NCI-H2227 (cell line): ENCODE results near the gene DNAL1.
A peak's percentile ranks its signal among the peaks of the same experiment; 100 is the strongest.
"Not testable (repeated sequence)": the region's sequence is repeated elsewhere in the genome, so short reads cannot be mapped to it uniquely, and the experiment has no call there.

ENCODE experiments used
- DNase-seq: peaks from one replicate; lab custom pipeline; 2025; ENCODE audit not compliant: unreplicated experiment; lab: John Stamatoyannopoulos, UW

DNAL1 gene

GRCh38 chr14:73644531-73645247, at the start of gene DNAL1:
Gene DNAL1 (plus strand): TSS chr14:73644986. CDS start chr14:73645040, 54 bp downstream.
- peak; percentile 96 for DNase-seq

- DNase-seq = no peak
These were observed 45.3 kb upstream of the DNAL1 start for GRCh38 chr14:73599499-73599898.

GRCh38 chr14:73602994-73603393, 41.8 kb upstream of the DNAL1 start:
- no peak for DNase-seq

GRCh38 chr14:73606271-73606670, 38.5 kb upstream of the DNAL1 start:
- no peak for DNase-seq

GRCh38 chr14:73607241-73607640, 37.5 kb upstream of the DNAL1 start:
- DNase-seq = no peak

GRCh38 chr14:73610687-73611086, 34.1 kb upstream of the DNAL1 start:
- no peak for DNase-seq

- DNase-seq = peak; percentile 83
These were observed 32.3 kb upstream of the DNAL1 start, which contains the start of gene ACOT6 for GRCh38 chr14:73612339-73613045. Gene ACOT6 (plus strand): TSS chr14:73612517. CDS start chr14:73612572, 55 bp downstream.

GRCh38 chr14:73613046-73613383, 31.8 kb upstream of the DNAL1 start:
- peak; percentile 55 for DNase-seq

- DNase-seq = no peak
These were observed 31.3 kb upstream of the DNAL1 start for GRCh38 chr14:73613419-73613963.

GRCh38 chr14:73616831-73617230, 28.0 kb upstream of the DNAL1 start:
- no peak for DNase-seq

GRCh38 chr14:73619524-73619923, 25.3 kb upstream of the DNAL1 start:
- no peak for DNase-seq

- no peak for DNase-seq
These were observed 24.5 kb upstream of the DNAL1 start for GRCh38 chr14:73620268-73620667.

GRCh38 chr14:73623504-73624054, 21.2 kb upstream of the DNAL1 start:
- no peak for DNase-seq

GRCh38 chr14:73625706-73626105, 19.1 kb upstream of the DNAL1 start:
- DNase-seq = no peak

- no peak for DNase-seq
These were observed 17.6 kb upstream of the DNAL1 start for GRCh38 chr14:73627151-73627558.

- no peak for DNase-seq
These were observed 14.6 kb upstream of the DNAL1 start for GRCh38 chr14:73630009-73630780.

GRCh38 chr14:73633116-73634010, 11.4 kb upstream of the DNAL1 start:
- DNase-seq = peak; percentile 67

- DNase-seq = peak; percentile 71
These were observed 10.6 kb upstream of the DNAL1 start for GRCh38 chr14:73634011-73634833.

GRCh38 chr14:73636355-73636754, 8.4 kb upstream of the DNAL1 start:
- not testable (repeated sequence) for DNase-seq
